Stomach (tissue), 9 donors: ENCODE data around the gene AGTR1. TPM values are rescaled to one million over a fixed set of nuclear protein-coding genes. Genes with fewer than 3 reads are reported as not detected.
A peak's percentile ranks its signal among the peaks of the same experiment; 100 is the strongest.

Source experiments
- DNase-seq, 2 donors: peaks; one replicate each; pipeline versions ENCODE4 v3.0.0 to v3.0.0-alpha.2; 2013 to 2019
- H3K27ac ChIP-seq, 5 donors: fragments of 200-600 bp in 4 of 5; sonication (generic) in 4 of 5; one replicate each; pipeline ENCODE4 v1.5.1; 2013 to 2019; ENCODE audit warnings: mild to moderate bottlenecking in 1 of 5, moderate library complexity in 1 of 5
- H3K27me3 ChIP-seq, 3 donors: fragments of 200-600 bp; sonication (generic); one replicate each; pipeline ENCODE4 v1.5.1; 2017 to 2019; ENCODE audit warnings: mixed run types in 1 of 3
- H3K36me3 ChIP-seq, 4 donors: fragments of 200-600 bp; sonication (generic); 1 replicate in 3 of 4; 2 replicates in 1 of 4; pipeline ENCODE4 v1.5.1; 2016 to 2019
- H3K4me1 ChIP-seq, 4 donors: fragments of 200-600 bp; sonication (generic); one replicate each; pipeline ENCODE4 v1.5.1; 2016 to 2019
- H3K4me3 ChIP-seq, 4 donors: fragments of 200-600 bp; sonication (generic) in 3 of 4; one replicate each; pipeline ENCODE4 v1.5.1; 2016 to 2019; ENCODE audit warnings: mild to moderate bottlenecking in 1 of 4
- H3K9me3 ChIP-seq, 4 donors: fragments of 200-600 bp; sonication (generic); one replicate each; pipeline ENCODE4 v1.5.1; 2016 to 2019
- EP300 ChIP-seq: sonication (generic); formaldehyde crosslinking; IDR thresholded peaks from one replicate; pipeline ENCODE4 v1.6.1; 2017; ENCODE audit warnings: antibody characterized with exemption
- POLR2A ChIP-seq, 4 donors: fragments of 450-650 bp; IDR thresholded peaks; one replicate each; pipeline ENCODE4 v1.6.1; 2016; ENCODE audit warnings: antibody characterized with exemption in 4 of 4, control low read depth in 2 of 4, mild to moderate bottlenecking in 1 of 4, moderate library complexity in 1 of 4
- POLR2AphosphoS5 ChIP-seq, 3 donors: sonication (generic); formaldehyde crosslinking; IDR thresholded peaks; one replicate each; pipeline ENCODE4 v1.6.1; 2016; ENCODE audit warnings: antibody characterized with exemption in 3 of 3
- WGBS, 5 donors: extraction: QIAGEN DNeasy Blood & Tissue Kit in 3 of 5; methylation state at CpG; one replicate each; pipeline versions ENCODE4 v1.1.5 to v1.1.7; 2013 to 2018; 5-methylcytosine and 5-hydroxymethylcytosine counted together
- intact Hi-C: fragments of 100-400 bp; cut with DNase I; formaldehyde crosslinking; loops from one replicate; pipeline ENCODE4 v1.15.1; 2023; ENCODE audit warnings: low total_unique reads
- polyA plus RNA-seq, 3 donors: library from polyadenylated mRNA; stranded (reverse); fragments of 200-250 nt; gene quantifications; one replicate each; pipeline ENCODE4 v1.2.3, GENCODE V29; 2013
- total RNA-seq, 5 donors: library from RNA; depleted of rRNA; stranded (reverse); fragments of >200 nt; gene quantifications; one replicate each; pipeline versions ENCODE4 v1.1.0 to v1.2.3, GENCODE V29; 2014 to 2016
- TF ChIP-seq, protein P1 (sequence below), 7 experiments: fragments of 450-650 bp in 4 of 7; fragments of 200-600 bp in 3 of 7; sonication (generic) in 3 of 7; IDR thresholded peaks; one replicate each; pipeline ENCODE4 v1.5.1; 2016 to 2019; ENCODE audit warnings: antibody characterized with exemption in 7 of 7, control low read depth in 2 of 7, mild to moderate bottlenecking in 1 of 7
- donor health status: healthy with polysubstance abuse.
- donor health status: Bipolar disorder and iron deficiency.
- donor health status: healthy.

The AGTR1 gene
- total and polyA plus RNA-seq, 8 donors: 0.25 to 11.0 (median 3.6) TPM

DNA sequence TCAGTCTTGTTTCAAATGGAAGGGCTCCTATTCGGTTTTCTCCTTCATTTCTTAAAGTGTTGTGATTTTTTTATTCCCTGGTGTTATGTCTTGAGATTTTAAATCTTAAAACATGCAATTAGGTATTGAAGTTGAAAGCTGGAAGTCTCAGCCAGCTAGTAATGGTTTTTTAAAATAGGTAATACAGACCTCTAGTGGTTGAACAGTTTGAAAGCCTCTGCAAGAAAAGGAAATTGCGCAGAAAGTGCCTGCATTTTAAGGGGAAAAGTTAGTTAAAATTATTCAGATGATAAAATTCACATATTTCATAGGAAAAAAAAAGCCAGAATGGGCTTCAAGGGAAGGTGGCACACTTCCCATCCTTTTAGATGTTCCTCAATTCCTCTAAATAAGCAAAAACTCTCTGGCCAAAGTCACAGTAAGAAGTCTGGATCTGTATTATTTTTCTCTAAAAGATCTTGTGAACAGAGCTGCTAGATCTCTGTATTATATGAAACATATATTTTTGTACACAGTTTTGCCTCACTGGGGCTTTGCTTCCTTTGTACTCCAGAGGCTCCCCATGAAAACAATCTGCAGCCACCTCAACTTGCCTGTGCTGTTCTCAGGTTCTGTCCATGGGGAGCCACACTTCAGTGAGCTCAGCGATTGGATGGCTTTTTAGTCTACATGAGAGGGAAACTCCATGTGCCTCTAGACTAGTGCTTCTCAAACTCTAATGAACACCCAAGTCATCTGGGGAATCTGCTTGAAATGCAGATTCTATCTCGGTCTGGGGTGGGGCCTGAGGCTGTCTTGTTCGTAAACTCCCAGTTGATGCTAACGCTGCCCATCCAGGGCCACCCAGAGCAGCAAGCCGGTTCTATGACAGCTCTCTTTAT lies 21.5 kb downstream of the AGTR1 start:
- Histone ChIP-seq H3K9me3 (no peaks in the 10 kb centered on the region), H3K4me3 (no peak overlapping the region), H3K36me3 (no peaks in the 10 kb centered on the region), H3K4me1 (peaks cover 0 to 3% (median 0%) of the 10 kb centered on the region in 4 donors), H3K27me3 (no peaks in the 10 kb centered on the region), H3K27ac (no peak overlapping the region)
- intact Hi-C loops: no loop called here
- WGBS, 5 donors: 69 to 75% (median 74%) methylated on average over 7 of the region's 7 CpGs
- TF ChIP-seq POLR2AphosphoS5 (IDR thresholded peaks at IDR 0.05): no peak
- TF ChIP-seq POLR2A (IDR thresholded peaks at IDR 0.05): no peak
- TF ChIP-seq EP300: no peak
- TF ChIP-seq, protein P1, sequence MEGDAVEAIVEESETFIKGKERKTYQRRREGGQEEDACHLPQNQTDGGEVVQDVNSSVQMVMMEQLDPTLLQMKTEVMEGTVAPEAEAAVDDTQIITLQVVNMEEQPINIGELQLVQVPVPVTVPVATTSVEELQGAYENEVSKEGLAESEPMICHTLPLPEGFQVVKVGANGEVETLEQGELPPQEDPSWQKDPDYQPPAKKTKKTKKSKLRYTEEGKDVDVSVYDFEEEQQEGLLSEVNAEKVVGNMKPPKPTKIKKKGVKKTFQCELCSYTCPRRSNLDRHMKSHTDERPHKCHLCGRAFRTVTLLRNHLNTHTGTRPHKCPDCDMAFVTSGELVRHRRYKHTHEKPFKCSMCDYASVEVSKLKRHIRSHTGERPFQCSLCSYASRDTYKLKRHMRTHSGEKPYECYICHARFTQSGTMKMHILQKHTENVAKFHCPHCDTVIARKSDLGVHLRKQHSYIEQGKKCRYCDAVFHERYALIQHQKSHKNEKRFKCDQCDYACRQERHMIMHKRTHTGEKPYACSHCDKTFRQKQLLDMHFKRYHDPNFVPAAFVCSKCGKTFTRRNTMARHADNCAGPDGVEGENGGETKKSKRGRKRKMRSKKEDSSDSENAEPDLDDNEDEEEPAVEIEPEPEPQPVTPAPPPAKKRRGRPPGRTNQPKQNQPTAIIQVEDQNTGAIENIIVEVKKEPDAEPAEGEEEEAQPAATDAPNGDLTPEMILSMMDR (IDR thresholded peaks at IDR 0.05): peak in 1 of 7 experiments; percentile 21
- DNase-seq: peak in 1 of 2 donors; percentile 45

DNA sequence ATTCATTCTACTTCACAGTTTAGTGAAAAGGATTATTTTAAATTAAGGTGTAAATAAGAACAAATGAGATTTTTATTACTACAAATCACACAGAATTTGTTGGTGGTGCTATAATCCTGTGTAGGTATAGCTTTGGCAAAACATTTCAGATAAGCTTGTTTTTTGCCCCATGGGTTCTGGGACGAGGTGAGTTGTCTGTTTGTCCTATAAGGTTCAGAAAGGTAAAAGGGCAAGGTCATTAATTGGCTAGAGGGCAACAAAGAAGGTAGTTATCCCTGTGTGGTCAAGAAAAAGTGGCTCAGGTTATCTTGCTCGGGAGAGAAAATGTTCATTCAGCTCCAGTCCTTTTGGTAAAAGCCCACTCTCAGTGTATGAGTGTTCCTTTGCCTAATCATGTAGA lies 23.2 kb downstream of the AGTR1 start:
- DNase-seq: no peak
- WGBS, 5 donors: 43 to 58% (median 49%) methylated on average over 2 of the region's 2 CpGs
- H3K27me3 ChIP-seq: no peaks in the 10 kb centered on the region
- H3K4me1 ChIP-seq: peaks cover 0 to 3% (median 0%) of the 10 kb centered on the region in 4 donors
- no peak overlapping the region for H3K27ac ChIP-seq
- no peak overlapping the region for H3K4me3 ChIP-seq
- intact Hi-C loops: no loop called here
- no peaks in the 10 kb centered on the region for H3K9me3 ChIP-seq
- TF ChIP-seq, protein P1 (IDR thresholded peaks at IDR 0.05): no peak
- TF ChIP-seq POLR2A (IDR thresholded peaks at IDR 0.05) (no peak), POLR2AphosphoS5 (IDR thresholded peaks at IDR 0.05) (no peak), EP300 (no peak)
- H3K36me3 ChIP-seq: no peaks in the 10 kb centered on the region

DNA sequence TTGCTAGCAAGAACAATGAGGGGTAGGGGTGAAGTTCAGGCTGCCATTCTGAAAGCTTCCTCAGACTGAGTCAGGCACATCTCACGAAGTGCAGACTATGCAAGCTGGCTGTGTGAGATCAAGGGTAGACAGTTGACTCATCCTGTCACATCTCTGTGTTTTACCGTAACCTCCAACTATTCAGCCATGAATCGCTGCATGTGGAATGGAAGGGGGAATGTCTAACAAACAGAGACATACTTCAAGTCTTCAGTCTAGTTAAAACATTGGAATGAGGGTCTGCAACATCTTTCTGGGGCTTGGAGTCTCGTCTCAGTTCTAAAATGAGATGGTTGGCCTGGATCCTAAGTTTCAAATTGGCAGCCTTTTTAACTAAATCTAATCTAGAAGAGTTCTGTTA lies 25.9 kb downstream of the AGTR1 start:
- TF ChIP-seq, protein P1 (IDR thresholded peaks at IDR 0.05): no peak
- Histone ChIP-seq H3K4me1 (peaks cover 0 to 5% (median 0%) of the 10 kb centered on the region in 4 donors), H3K9me3 (no peaks in the 10 kb centered on the region), H3K4me3 (no peak overlapping the region), H3K27ac (no peak overlapping the region), H3K36me3 (no peaks in the 10 kb centered on the region), H3K27me3 (no peaks in the 10 kb centered on the region)
- 58 to 77% (median 70%) methylated on average over 4 of the region's 4 CpGs for WGBS, 5 donors
- intact Hi-C loops: no loop called here
- no peak for DNase-seq

DNA sequence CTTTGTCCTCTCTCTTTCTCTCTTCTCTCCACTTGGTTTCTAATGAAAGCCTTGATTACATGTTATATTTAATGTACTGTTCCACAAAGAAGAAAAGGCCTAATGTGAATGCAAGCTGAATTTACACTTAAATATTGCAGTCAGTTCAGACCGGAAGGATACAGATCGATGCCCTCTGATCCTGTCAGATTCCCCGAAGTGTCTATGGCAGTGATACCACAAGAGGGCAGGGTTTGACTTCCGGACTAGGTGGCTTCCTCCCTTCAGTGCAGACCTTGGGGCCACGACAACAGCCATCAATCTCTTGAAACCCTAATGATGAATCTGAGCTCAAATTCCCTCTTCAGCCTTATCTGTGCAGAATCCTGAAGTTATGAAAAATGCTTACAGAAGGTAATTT lies 29.5 kb downstream of the AGTR1 start:
- peak in 1 of 2 donors; percentile 60 for DNase-seq

More for the DNA sequence above, 29.5 kb downstream of the AGTR1 start:
- WGBS, 5 donors: 47 to 55% (median 49%) methylated on average over 5 of the region's 5 CpGs
- Histone ChIP-seq H3K27ac (no peak overlapping the region), H3K9me3 (no peaks in the 10 kb centered on the region), H3K4me3 (no peak overlapping the region), H3K4me1 (peaks cover 0 to 6% (median 0%) of the 10 kb centered on the region in 4 donors), H3K36me3 (no peaks in the 10 kb centered on the region), H3K27me3 (no peaks in the 10 kb centered on the region)
- intact Hi-C loops: no loop called here
- no peak for TF ChIP-seq POLR2A (IDR thresholded peaks at IDR 0.05)
- TF ChIP-seq, protein P1 (IDR thresholded peaks at IDR 0.05): peak in 2 of 7 experiments; percentile 10 to 16
